Transverse colon (tissue), 3 donors: ENCODE measurements around the gene SESN3.

Source experiments
- EP300 ChIP-seq: sonication (generic); formaldehyde crosslinking; IDR thresholded peaks from one replicate; pipeline ENCODE4 v1.6.1; 2017; ENCODE audit warnings: antibody characterized with exemption, low read depth
- POLR2A ChIP-seq: fragments of 450-650 bp; IDR thresholded peaks from one replicate; pipeline ENCODE4 v1.6.1; 2016; ENCODE audit warnings: antibody characterized with exemption, mild to moderate bottlenecking, moderate library complexity
- TF ChIP-seq, protein P1 (sequence below), 5 experiments: fragments of 200-600 bp in 3 of 5; fragments of 450-650 bp in 2 of 5; sonication (generic) in 3 of 5; IDR thresholded peaks; 1 replicate in 2 of 5; 2 replicates in 3 of 5; pipeline ENCODE4 v1.5.1; 2016 to 2017; ENCODE audit warnings: antibody characterized with exemption in 5 of 5, inconsistent platforms in 3 of 5, mild to moderate bottlenecking in 2 of 5, moderate library complexity in 1 of 5

DNA sequence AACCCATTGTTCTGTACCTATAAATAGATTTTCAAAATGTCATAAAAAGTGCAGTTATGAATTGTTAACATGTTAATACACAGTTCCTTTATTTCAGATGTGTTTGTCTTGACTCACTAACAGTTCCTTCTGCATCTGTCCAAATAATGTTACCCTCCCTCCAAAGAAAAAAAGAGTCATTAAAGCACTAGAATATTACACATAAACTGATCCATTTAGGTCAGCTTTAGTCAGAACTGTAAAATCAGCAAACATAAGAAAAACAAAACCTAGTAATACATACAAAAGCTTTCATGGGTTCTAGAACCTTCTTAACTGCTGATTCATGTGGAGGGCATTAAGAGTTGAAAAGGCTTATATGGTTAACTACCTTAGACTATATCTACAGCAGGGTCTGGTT, 65.4 kb downstream of the SESN3 start:
- TF ChIP-seq, protein P1, sequence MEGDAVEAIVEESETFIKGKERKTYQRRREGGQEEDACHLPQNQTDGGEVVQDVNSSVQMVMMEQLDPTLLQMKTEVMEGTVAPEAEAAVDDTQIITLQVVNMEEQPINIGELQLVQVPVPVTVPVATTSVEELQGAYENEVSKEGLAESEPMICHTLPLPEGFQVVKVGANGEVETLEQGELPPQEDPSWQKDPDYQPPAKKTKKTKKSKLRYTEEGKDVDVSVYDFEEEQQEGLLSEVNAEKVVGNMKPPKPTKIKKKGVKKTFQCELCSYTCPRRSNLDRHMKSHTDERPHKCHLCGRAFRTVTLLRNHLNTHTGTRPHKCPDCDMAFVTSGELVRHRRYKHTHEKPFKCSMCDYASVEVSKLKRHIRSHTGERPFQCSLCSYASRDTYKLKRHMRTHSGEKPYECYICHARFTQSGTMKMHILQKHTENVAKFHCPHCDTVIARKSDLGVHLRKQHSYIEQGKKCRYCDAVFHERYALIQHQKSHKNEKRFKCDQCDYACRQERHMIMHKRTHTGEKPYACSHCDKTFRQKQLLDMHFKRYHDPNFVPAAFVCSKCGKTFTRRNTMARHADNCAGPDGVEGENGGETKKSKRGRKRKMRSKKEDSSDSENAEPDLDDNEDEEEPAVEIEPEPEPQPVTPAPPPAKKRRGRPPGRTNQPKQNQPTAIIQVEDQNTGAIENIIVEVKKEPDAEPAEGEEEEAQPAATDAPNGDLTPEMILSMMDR (IDR thresholded peaks at IDR 0.05) = no peak
- TF ChIP-seq EP300 = no peak
- no peak for TF ChIP-seq POLR2A
